ENCODE measurements around the gene GATB. TPM values are rescaled to one million over a fixed set of nuclear protein-coding genes. Genes with fewer than 3 reads are reported as not detected.

GATB gene
- total RNA-seq, 4 donors from 2014 or later: 13.4 to 42.2 (median 24.8) TPM

- no peak for TF ChIP-seq CTCF (IDR thresholded peaks at IDR 0.05; ENCODE audit: low read depth)
Measured at GRCh38 chr4:151711646-151712045, 49.2 kb downstream of the GATB start.

GRCh38 chr4:151709587-151709986, 51.2 kb downstream of the GATB start:
- no peak for TF ChIP-seq CTCF (IDR thresholded peaks at IDR 0.05; ENCODE audit: low read depth)

GRCh38 chr4:151709071-151709470, 51.7 kb downstream of the GATB start:
- TF ChIP-seq CTCF (IDR thresholded peaks at IDR 0.05; ENCODE audit: low read depth): no peak

- no peak for TF ChIP-seq CTCF (IDR thresholded peaks at IDR 0.05; ENCODE audit: low read depth)
Measured at GRCh38 chr4:151708100-151708499, 52.7 kb downstream of the GATB start.

GRCh38 chr4:151703401-151703800, 57.4 kb downstream of the GATB start:
- no peak for TF ChIP-seq CTCF (IDR thresholded peaks at IDR 0.05; ENCODE audit: low read depth)

- no peak for TF ChIP-seq CTCF (IDR thresholded peaks at IDR 0.05; ENCODE audit: low read depth)
Measured at GRCh38 chr4:151702256-151702655, 58.6 kb downstream of the GATB start.

GRCh38 chr4:151700566-151701316, 60.1 kb downstream of the GATB start:
- TF ChIP-seq CTCF (IDR thresholded peaks at IDR 0.05; ENCODE audit: low read depth): no peak

Data from subcutaneous adipose tissue (tissue), 4 donors.